Measurements from ENCODE around the gene SCP2.

Gene SCP2

GRCh38 chr1:52906135-52906603, 20.9 kb upstream of the SCP2 start:
- Histone ChIP-seq H3K27me3 (ENCODE audit: low read depth, low read length) (no peaks in the 10 kb centered on the region), H3K9me3 (ENCODE audit: control insufficient read depth in 1 of 2, low read length in 2 of 2) (no peaks in the 10 kb centered on the region), H3K27ac (ENCODE audit: low read length) (no peak overlapping the region), H3K4me1 (ENCODE audit: control insufficient read depth in 1 of 2, insufficient read depth in 2 of 2, low read length in 2 of 2) (peaks cover 0 to 17% of the 10 kb centered on the region in 2 donors), H3K4me3 (ENCODE audit: low read depth in 1 of 2, low read length in 2 of 2) (no peak overlapping the region), H3K36me3 (ENCODE audit: control insufficient read depth in 1 of 2, insufficient read depth in 2 of 2, low read length in 2 of 2) (peaks cover 0 to 14% of the 10 kb centered on the region in 2 donors)

DNA sequence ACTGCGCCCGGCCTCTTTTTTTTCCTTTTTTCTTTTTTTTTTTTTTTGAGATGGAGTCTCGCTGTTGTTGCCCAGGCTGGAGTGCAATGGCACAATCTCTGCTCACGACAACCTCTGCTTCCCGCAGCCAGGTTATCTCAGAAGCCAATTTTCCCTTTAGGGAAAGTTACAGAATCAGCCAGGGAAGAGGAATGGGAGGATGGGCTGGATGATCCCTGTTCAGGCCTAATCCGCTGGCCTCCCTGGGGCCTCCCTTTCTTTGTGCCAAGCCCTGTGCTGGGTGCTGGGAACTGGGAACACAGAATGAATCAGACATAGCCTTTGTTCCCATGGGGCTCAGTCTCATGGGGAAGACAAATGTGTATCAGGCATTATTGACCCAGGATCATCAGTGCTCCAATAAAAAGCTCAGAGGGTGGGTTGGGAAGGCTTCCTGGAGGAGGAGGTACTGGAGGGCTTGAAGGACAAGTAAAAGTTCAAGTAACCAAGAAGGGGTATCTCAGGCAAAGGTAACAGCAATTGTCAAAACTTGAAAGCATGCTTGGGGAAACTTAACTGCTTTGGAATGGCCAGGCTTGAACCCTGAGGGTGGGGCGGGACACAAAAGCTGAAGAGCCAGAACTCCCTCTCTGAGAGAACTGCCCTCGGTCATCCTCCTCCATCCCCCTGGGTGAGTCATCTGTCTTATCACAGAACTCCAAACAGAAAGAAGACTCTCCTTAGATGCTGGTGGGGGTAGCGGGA, 19.8 kb upstream of the SCP2 start:
- peaks cover 0 to 17% of the 10 kb centered on the region in 2 donors for H3K4me1 ChIP-seq (ENCODE audit: control insufficient read depth in 1 of 2, insufficient read depth in 2 of 2, low read length in 2 of 2)
- peaks cover 0 to 23% of the 10 kb centered on the region in 2 donors for H3K36me3 ChIP-seq (ENCODE audit: control insufficient read depth in 1 of 2, insufficient read depth in 2 of 2, low read length in 2 of 2)
- H3K27ac ChIP-seq (ENCODE audit: low read length): no peak overlapping the region
- no peaks in the 10 kb centered on the region for H3K27me3 ChIP-seq (ENCODE audit: low read depth, low read length)
- no peaks in the 10 kb centered on the region for H3K9me3 ChIP-seq (ENCODE audit: control insufficient read depth in 1 of 2, low read length in 2 of 2)
- H3K4me3 ChIP-seq (ENCODE audit: low read depth in 1 of 2, low read length in 2 of 2): no peak overlapping the region

GRCh38 chr1:52907812-52908153, 19.3 kb upstream of the SCP2 start:
- Histone ChIP-seq H3K9me3 (ENCODE audit: control insufficient read depth in 1 of 2, low read length in 2 of 2) (no peaks in the 10 kb centered on the region), H3K27ac (ENCODE audit: low read length) (no peak overlapping the region), H3K27me3 (ENCODE audit: low read depth, low read length) (no peaks in the 10 kb centered on the region), H3K4me1 (ENCODE audit: control insufficient read depth in 1 of 2, insufficient read depth in 2 of 2, low read length in 2 of 2) (peaks cover 0 to 17% of the 10 kb centered on the region in 2 donors), H3K4me3 (ENCODE audit: low read depth in 1 of 2, low read length in 2 of 2) (no peak overlapping the region), H3K36me3 (ENCODE audit: control insufficient read depth in 1 of 2, insufficient read depth in 2 of 2, low read length in 2 of 2) (peaks cover 0 to 23% of the 10 kb centered on the region in 2 donors)

DNA sequence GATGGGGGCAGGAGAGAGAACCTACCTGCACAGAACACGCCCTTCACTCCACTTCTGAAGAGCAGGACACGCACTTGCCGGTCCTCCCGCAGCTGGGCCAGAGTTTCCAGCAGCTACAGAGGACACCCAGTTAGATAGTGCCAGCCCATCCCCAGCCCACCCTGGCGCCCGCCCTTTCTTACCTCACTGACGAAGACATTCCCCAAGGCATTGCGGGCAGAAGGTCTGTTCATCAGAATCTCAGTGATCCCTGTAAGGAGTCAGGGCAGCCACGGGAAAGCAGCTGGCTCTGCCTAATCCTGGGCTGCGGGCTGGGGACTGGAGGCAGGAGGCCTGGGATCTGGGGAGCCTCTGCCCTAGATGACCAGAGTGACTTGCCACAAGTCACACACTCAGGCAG, 15.5 kb upstream of the SCP2 start:
- Histone ChIP-seq H3K36me3 (ENCODE audit: control insufficient read depth in 1 of 2, insufficient read depth in 2 of 2, low read length in 2 of 2) (peaks cover 0 to 29% of the 10 kb centered on the region in 2 donors), H3K27ac (ENCODE audit: low read length) (no peak overlapping the region), H3K4me3 (ENCODE audit: low read depth in 1 of 2, low read length in 2 of 2) (no peak overlapping the region), H3K9me3 (ENCODE audit: control insufficient read depth in 1 of 2, low read length in 2 of 2) (no peaks in the 10 kb centered on the region), H3K4me1 (ENCODE audit: control insufficient read depth in 1 of 2, insufficient read depth in 2 of 2, low read length in 2 of 2) (no peaks in the 10 kb centered on the region), H3K27me3 (ENCODE audit: low read depth, low read length) (no peaks in the 10 kb centered on the region)

DNA sequence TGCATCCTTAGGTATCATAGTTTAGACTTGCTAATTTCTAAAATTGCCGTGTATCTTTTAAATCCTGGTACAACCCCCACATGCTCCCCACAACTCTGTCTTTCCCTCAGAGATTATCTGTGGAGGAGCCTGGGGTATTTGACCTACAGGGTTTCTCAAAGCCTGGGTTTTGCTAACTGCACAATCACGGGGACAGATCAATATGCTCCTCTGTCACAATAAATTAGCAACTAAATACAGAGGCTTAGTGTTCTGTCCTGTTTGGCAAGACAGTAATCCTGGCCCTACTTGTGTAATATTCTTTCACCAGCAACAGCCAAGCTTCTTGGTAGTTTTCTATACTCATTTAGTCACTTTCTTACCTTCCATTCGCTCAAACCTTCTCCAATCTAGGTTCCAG, 14.1 kb upstream of the SCP2 start:
- Histone ChIP-seq H3K27me3 (ENCODE audit: low read depth, low read length) (no peaks in the 10 kb centered on the region), H3K4me1 (ENCODE audit: control insufficient read depth in 1 of 2, insufficient read depth in 2 of 2, low read length in 2 of 2) (no peaks in the 10 kb centered on the region), H3K36me3 (ENCODE audit: control insufficient read depth in 1 of 2, insufficient read depth in 2 of 2, low read length in 2 of 2) (peaks cover 0 to 24% of the 10 kb centered on the region in 2 donors), H3K27ac (ENCODE audit: low read length) (no peak overlapping the region), H3K9me3 (ENCODE audit: control insufficient read depth in 1 of 2, low read length in 2 of 2) (no peaks in the 10 kb centered on the region), H3K4me3 (ENCODE audit: low read depth in 1 of 2, low read length in 2 of 2) (no peak overlapping the region)

DNA sequence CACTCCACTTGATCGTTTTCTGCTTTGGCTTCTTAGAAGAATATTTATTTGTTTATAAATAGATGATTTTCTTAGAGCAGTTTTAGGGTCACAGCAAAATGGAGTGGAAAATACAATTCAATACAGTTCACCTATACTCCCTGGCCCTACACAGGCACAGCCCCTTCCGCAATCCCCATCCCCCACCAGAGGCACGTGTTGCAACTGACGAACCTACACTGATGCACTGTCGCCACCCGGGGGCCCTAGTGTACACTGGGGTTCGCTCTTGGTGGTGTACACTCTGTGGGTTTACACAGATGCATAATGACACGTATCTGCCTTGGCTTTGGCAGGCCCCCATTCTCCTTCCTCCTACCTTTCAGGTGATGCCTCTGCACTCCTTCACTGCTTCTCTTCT, 13.5 kb upstream of the SCP2 start:
- no peaks in the 10 kb centered on the region for H3K4me1 ChIP-seq (ENCODE audit: control insufficient read depth in 1 of 2, insufficient read depth in 2 of 2, low read length in 2 of 2)
- no peak overlapping the region for H3K4me3 ChIP-seq (ENCODE audit: low read depth in 1 of 2, low read length in 2 of 2)

GRCh38 chr1:52914463-52914862, 12.6 kb upstream of the SCP2 start:
- no peak overlapping the region for H3K27ac ChIP-seq (ENCODE audit: low read length)

More for the DNA sequence above, 13.5 kb upstream of the SCP2 start:
- Histone ChIP-seq H3K9me3 (ENCODE audit: control insufficient read depth in 1 of 2, low read length in 2 of 2) (no peaks in the 10 kb centered on the region), H3K27me3 (ENCODE audit: low read depth, low read length) (no peaks in the 10 kb centered on the region), H3K27ac (ENCODE audit: low read length) (no peak overlapping the region), H3K36me3 (ENCODE audit: control insufficient read depth in 1 of 2, insufficient read depth in 2 of 2, low read length in 2 of 2) (peaks cover 0 to 24% of the 10 kb centered on the region in 2 donors)

GRCh38 chr1:52915211-52915854, 11.7 kb upstream of the SCP2 start:
- Histone ChIP-seq H3K27me3 (ENCODE audit: low read depth, low read length) (no peaks in the 10 kb centered on the region), H3K36me3 (ENCODE audit: control insufficient read depth in 1 of 2, insufficient read depth in 2 of 2, low read length in 2 of 2) (peaks cover 0 to 24% of the 10 kb centered on the region in 2 donors), H3K27ac (ENCODE audit: low read length) (no peak overlapping the region), H3K9me3 (ENCODE audit: control insufficient read depth in 1 of 2, low read length in 2 of 2) (no peaks in the 10 kb centered on the region), H3K4me1 (ENCODE audit: control insufficient read depth in 1 of 2, insufficient read depth in 2 of 2, low read length in 2 of 2) (peaks cover 0 to 3% of the 10 kb centered on the region in 2 donors), H3K4me3 (ENCODE audit: low read depth in 1 of 2, low read length in 2 of 2) (no peak overlapping the region)

More at GRCh38 chr1:52914463-52914862, 12.6 kb upstream of the SCP2 start:
- Histone ChIP-seq H3K36me3 (ENCODE audit: control insufficient read depth in 1 of 2, insufficient read depth in 2 of 2, low read length in 2 of 2) (peaks cover 0 to 24% of the 10 kb centered on the region in 2 donors), H3K9me3 (ENCODE audit: control insufficient read depth in 1 of 2, low read length in 2 of 2) (no peaks in the 10 kb centered on the region), H3K27me3 (ENCODE audit: low read depth, low read length) (no peaks in the 10 kb centered on the region), H3K4me3 (ENCODE audit: low read depth in 1 of 2, low read length in 2 of 2) (no peak overlapping the region), H3K4me1 (ENCODE audit: control insufficient read depth in 1 of 2, insufficient read depth in 2 of 2, low read length in 2 of 2) (no peaks in the 10 kb centered on the region)

- Histone ChIP-seq H3K9me3 (ENCODE audit: control insufficient read depth in 1 of 2, low read length in 2 of 2) (no peaks in the 10 kb centered on the region), H3K4me3 (ENCODE audit: low read depth in 1 of 2, low read length in 2 of 2) (no peak overlapping the region), H3K36me3 (ENCODE audit: control insufficient read depth in 1 of 2, insufficient read depth in 2 of 2, low read length in 2 of 2) (peaks cover 0 to 24% of the 10 kb centered on the region in 2 donors), H3K4me1 (ENCODE audit: control insufficient read depth in 1 of 2, insufficient read depth in 2 of 2, low read length in 2 of 2) (peaks cover 0 to 3% of the 10 kb centered on the region in 2 donors), H3K27ac (ENCODE audit: low read length) (no peak overlapping the region), H3K27me3 (ENCODE audit: low read depth, low read length) (no peaks in the 10 kb centered on the region)
These were observed 11.2 kb upstream of the SCP2 start for GRCh38 chr1:52915855-52916220.

DNA sequence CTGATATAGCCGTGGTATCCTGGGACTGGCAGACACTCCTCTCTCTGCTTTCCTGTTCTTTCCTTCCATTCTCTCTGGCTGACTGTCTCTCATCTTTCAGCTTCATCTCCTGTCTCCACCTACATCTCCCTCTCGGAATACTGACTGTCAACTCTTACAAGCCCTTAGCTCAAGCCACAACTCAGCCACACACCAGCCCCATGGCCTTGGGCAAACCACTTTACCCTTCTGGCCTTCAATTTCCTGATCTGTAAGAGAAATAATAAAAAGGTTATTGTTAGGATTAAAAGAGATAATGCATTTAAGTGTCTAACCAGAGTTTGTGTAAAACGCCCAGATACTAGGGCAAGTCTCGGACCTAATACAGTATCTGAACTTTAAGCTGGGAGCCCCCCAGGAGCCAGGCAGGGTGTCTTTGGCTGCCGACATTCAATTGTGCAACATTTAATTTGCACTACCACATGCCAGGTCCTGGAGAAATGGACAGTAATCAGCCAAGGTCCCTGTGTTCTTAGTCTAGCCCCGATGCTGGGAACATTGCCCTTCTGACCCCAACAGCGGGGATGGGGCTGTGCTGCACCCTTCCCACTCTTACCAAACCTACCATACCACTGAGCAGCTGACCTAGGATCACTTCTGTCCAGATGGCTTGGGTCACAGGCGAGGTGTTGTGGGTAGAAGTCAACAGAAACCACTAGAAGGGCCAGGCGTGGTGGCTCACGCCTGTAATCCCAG, 10.7 kb upstream of the SCP2 start:
- H3K27me3 ChIP-seq (ENCODE audit: low read depth, low read length): no peaks in the 10 kb centered on the region
- no peak overlapping the region for H3K4me3 ChIP-seq (ENCODE audit: low read depth in 1 of 2, low read length in 2 of 2)
- no peaks in the 10 kb centered on the region for H3K9me3 ChIP-seq (ENCODE audit: control insufficient read depth in 1 of 2, low read length in 2 of 2)
- peaks cover 0 to 22% of the 10 kb centered on the region in 2 donors for H3K36me3 ChIP-seq (ENCODE audit: control insufficient read depth in 1 of 2, insufficient read depth in 2 of 2, low read length in 2 of 2)
- H3K4me1 ChIP-seq (ENCODE audit: control insufficient read depth in 1 of 2, insufficient read depth in 2 of 2, low read length in 2 of 2): peaks cover 0 to 3% of the 10 kb centered on the region in 2 donors
- no peak overlapping the region for H3K27ac ChIP-seq (ENCODE audit: low read length)

DNA sequence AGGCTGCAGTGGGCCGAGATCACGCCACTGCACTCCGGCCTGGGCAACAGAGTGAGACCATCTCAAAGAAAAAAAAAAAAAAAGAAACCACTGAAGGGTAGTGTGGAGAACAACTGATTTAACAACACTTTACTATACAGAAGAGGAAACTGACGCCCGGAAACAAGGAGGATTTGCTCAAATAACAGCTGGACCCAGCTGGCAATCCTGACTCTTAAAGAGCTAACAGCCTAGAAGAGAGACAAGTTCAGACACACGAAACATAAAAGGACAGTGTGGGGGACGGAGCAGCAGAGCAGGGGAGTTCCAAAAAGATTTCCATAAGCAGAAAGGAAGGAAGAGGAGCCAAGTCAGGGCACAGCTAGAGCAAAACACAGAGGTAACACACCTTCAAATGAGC, 9.9 kb upstream of the SCP2 start:
- Histone ChIP-seq H3K4me1 (ENCODE audit: control insufficient read depth in 1 of 2, insufficient read depth in 2 of 2, low read length in 2 of 2) (peaks cover 0 to 3% of the 10 kb centered on the region in 2 donors), H3K36me3 (ENCODE audit: control insufficient read depth in 1 of 2, insufficient read depth in 2 of 2, low read length in 2 of 2) (peaks cover 0 to 16% of the 10 kb centered on the region in 2 donors), H3K27me3 (ENCODE audit: low read depth, low read length) (no peaks in the 10 kb centered on the region), H3K27ac (ENCODE audit: low read length) (no peak overlapping the region), H3K4me3 (ENCODE audit: low read depth in 1 of 2, low read length in 2 of 2) (no peak overlapping the region), H3K9me3 (ENCODE audit: control insufficient read depth in 1 of 2, low read length in 2 of 2) (no peaks in the 10 kb centered on the region)

Measured in muscle layer of duodenum (tissue), 2 donors.